Skeletal muscle tissue (tissue), 4 donors: ENCODE data around the gene CEP131. TPM values are rescaled to one million over a fixed set of nuclear protein-coding genes. Genes with fewer than 3 reads are reported as not detected.

ENCODE experiments used
- H3K27ac ChIP-seq: one replicate; pipeline ENCODE4 v1.7.0; 2013; ENCODE audit warnings: mild to moderate bottlenecking, low read depth, low read length, inconsistent platforms
- H3K27me3 ChIP-seq, 3 donors: one replicate each; pipeline ENCODE4 v1.7.0; 2013; ENCODE audit warnings: low read length in 3 of 3; ENCODE audit not compliant: control insufficient read depth in 3 of 3, insufficient read depth in 3 of 3
- H3K36me3 ChIP-seq, 3 donors: one replicate each; pipeline ENCODE4 v1.7.0; 2013; ENCODE audit warnings: low read length in 3 of 3; ENCODE audit not compliant: control insufficient read depth in 3 of 3, insufficient read depth in 3 of 3
- H3K4me1 ChIP-seq, 3 donors: one replicate each; pipeline ENCODE4 v1.7.0; 2013; ENCODE audit warnings: low read length in 3 of 3, mild to moderate bottlenecking in 3 of 3; ENCODE audit not compliant: control insufficient read depth in 3 of 3, insufficient read depth in 3 of 3
- H3K4me3 ChIP-seq, 3 donors: one replicate each; pipeline ENCODE4 v1.7.0; 2013; ENCODE audit warnings: low read length in 3 of 3
- H3K9ac ChIP-seq, 3 donors: one replicate each; pipeline ENCODE4 v1.7.0; 2013; ENCODE audit warnings: low read length in 3 of 3, mild to moderate bottlenecking in 3 of 3, moderate library complexity in 2 of 3, low read depth in 1 of 3
- H3K9me3 ChIP-seq, 3 donors: one replicate each; pipeline ENCODE4 v1.7.0; 2013; ENCODE audit warnings: low read length in 3 of 3; ENCODE audit not compliant: control insufficient read depth in 3 of 3
- total RNA-seq: library from RNA; depleted of rRNA; stranded (reverse); fragments of >200 nt; gene quantifications from one replicate; pipeline ENCODE4 v1.2.3, GENCODE V29; 2014
- donor health status: Osteomylitis.

Gene CEP131
- total RNA-seq, 1 donor from 2014 or later: 10.4 TPM

- Histone ChIP-seq H3K36me3 (peaks cover 5 to 12% (median 10%) of the 10 kb centered on the region in 3 donors), H3K4me3 (peak overlapping the region; percentile 85 to 89 (median 87)), H3K9me3 (no peaks in the 10 kb centered on the region), H3K9ac (peak overlapping the region; percentile 77 to 93 (median 83)), H3K27ac (peak overlapping the region; percentile 65), H3K27me3 (no peaks in the 10 kb centered on the region), H3K4me1 (peaks cover 21 to 34% (median 28%) of the 10 kb centered on the region in 3 donors)
These were observed 17.2 kb upstream of the CEP131 start for GRCh38 chr17:81239714-81240555.

GRCh38 chr17:81238815-81239713, 16.3 kb upstream of the CEP131 start, which contains the start of the genes NDUFAF8 and TEPSIN:
NDUFAF8 (plus strand) TSS chr17:81239318; CDS start chr17:81239364, 46 bp downstream.
TEPSIN (minus strand) TSS chr17:81239055; CDS start chr17:81239033, 22 bp downstream.
- no peaks in the 10 kb centered on the region for H3K27me3 ChIP-seq
- H3K36me3 ChIP-seq: peaks cover 5 to 12% (median 10%) of the 10 kb centered on the region in 3 donors
- peak within 1 kb of the TSS; percentile 65 for H3K27ac ChIP-seq
- peak within 1 kb of the TSS; percentile 89 to 95 (median 91) for H3K4me3 ChIP-seq
- H3K9me3 ChIP-seq: no peaks in the 10 kb centered on the region
- peaks cover 21 to 34% (median 28%) of the 10 kb centered on the region in 3 donors for H3K4me1 ChIP-seq
- H3K9ac ChIP-seq: peak within 1 kb of the TSS; percentile 85 to 93 (median 92)

- Histone ChIP-seq H3K9ac (peak overlapping the region; percentile 85 to 92 (median 86)), H3K4me3 (peak overlapping the region; percentile 86 to 95 (median 91)), H3K9me3 (no peaks in the 10 kb centered on the region), H3K36me3 (peaks cover 5 to 12% (median 10%) of the 10 kb centered on the region in 3 donors), H3K4me1 (peaks cover 21 to 34% (median 28%) of the 10 kb centered on the region in 3 donors), H3K27ac (no peak overlapping the region), H3K27me3 (no peaks in the 10 kb centered on the region)
These were observed 15.7 kb upstream of the CEP131 start for GRCh38 chr17:81238490-81238814.

- Histone ChIP-seq H3K27ac (no peak overlapping the region), H3K4me1 (peaks cover 21 to 34% (median 28%) of the 10 kb centered on the region in 3 donors), H3K9ac (peak overlapping the region; percentile 85 to 92 (median 86)), H3K36me3 (peaks cover 11 to 12% (median 11%) of the 10 kb centered on the region in 3 donors), H3K9me3 (no peaks in the 10 kb centered on the region), H3K27me3 (no peaks in the 10 kb centered on the region), H3K4me3 (peak overlapping the region; percentile 86 to 95 (median 91))
These were observed 15.1 kb upstream of the CEP131 start for GRCh38 chr17:81237591-81238489.

GRCh38 chr17:81236784-81237183, 14.0 kb upstream of the CEP131 start:
- H3K27me3 ChIP-seq: no peaks in the 10 kb centered on the region
- H3K27ac ChIP-seq: no peak overlapping the region
- H3K36me3 ChIP-seq: peaks cover 11 to 17% (median 11%) of the 10 kb centered on the region in 3 donors
- H3K9ac ChIP-seq: no peak overlapping the region
- no peak overlapping the region for H3K4me3 ChIP-seq
- no peaks in the 10 kb centered on the region for H3K9me3 ChIP-seq
- peaks cover 21 to 34% (median 28%) of the 10 kb centered on the region in 3 donors for H3K4me1 ChIP-seq

GRCh38 chr17:81235822-81236740, 13.3 kb upstream of the CEP131 start:
- Histone ChIP-seq H3K4me1 (peaks cover 21 to 34% (median 28%) of the 10 kb centered on the region in 3 donors), H3K4me3 (no peak overlapping the region), H3K9ac (no peak overlapping the region), H3K9me3 (no peaks in the 10 kb centered on the region), H3K36me3 (peaks cover 16 to 19% (median 16%) of the 10 kb centered on the region in 3 donors), H3K27ac (no peak overlapping the region), H3K27me3 (no peaks in the 10 kb centered on the region)

- Histone ChIP-seq H3K36me3 (peaks cover 22 to 24% (median 23%) of the 10 kb centered on the region in 3 donors), H3K27ac (no peak overlapping the region), H3K4me1 (peaks cover 19 to 28% (median 21%) of the 10 kb centered on the region in 3 donors), H3K9me3 (no peaks in the 10 kb centered on the region), H3K9ac (no peak overlapping the region), H3K4me3 (no peak overlapping the region), H3K27me3 (no peaks in the 10 kb centered on the region)
These were observed 12.4 kb upstream of the CEP131 start for GRCh38 chr17:81234940-81235821.

GRCh38 chr17:81234506-81234855, 11.7 kb upstream of the CEP131 start:
- no peak overlapping the region for H3K27ac ChIP-seq
- no peak overlapping the region for H3K9ac ChIP-seq
- no peak overlapping the region for H3K4me3 ChIP-seq
- peaks cover 28 to 30% (median 29%) of the 10 kb centered on the region in 3 donors for H3K36me3 ChIP-seq
- no peaks in the 10 kb centered on the region for H3K9me3 ChIP-seq
- peaks cover 14 to 22% (median 15%) of the 10 kb centered on the region in 3 donors for H3K4me1 ChIP-seq
- H3K27me3 ChIP-seq: no peaks in the 10 kb centered on the region
